Measurements from ENCODE around the gene GGCX.
A peak's percentile ranks its signal among the peaks of the same experiment; 100 is the strongest.

The GGCX gene

DNA sequence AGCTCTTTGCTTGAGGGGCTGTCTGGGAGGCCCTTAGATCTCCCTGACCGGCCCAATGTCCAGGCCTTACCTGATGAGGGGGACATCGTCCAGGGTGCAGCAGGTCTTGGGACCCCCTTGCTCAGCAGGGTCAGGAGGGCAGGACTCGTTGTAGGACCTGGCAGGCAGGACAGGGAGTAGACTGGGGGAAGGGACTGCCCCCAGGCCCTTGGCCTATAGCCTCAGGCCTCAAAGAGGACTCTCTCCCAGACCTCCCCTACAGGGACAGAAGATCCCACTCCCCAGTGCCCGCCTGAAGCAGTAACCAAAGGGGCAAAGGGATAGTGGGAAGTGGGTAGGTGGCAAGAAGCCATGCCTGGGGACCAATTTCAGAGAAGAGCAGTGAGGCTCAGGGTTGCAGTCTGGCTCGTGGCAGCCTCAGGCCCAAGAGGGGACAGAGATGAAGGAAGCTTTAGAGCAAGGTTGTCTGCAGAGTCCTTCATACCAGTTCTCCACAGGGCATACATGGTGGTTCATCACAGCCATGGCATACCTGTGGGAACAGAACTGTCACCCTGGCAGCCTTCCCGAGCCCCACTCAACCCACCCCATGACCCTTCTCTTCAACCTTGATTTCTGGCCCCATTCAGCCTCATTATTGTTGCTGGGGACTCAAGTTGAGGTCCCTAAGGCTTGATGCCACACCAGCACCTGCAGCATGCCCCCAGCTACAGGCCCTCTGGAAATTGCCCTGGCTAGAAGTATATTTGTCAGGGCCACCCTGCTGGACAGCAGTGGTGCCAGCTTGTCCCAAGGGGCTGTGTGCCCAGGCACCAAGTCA, 39.9 kb upstream of the GGCX start:
- peaks cover 37% of the 10 kb centered on the region for H3K4me1 ChIP-seq (ENCODE audit: control insufficient read depth, insufficient read depth, low read length, unreplicated experiment)
- no peak overlapping the region for H3K27ac ChIP-seq (ENCODE audit: low read depth, low read length)
- H3K36me3 ChIP-seq (ENCODE audit: insufficient read depth, low read length): no peaks in the 10 kb centered on the region
- H3K27me3 ChIP-seq (ENCODE audit: insufficient read depth, low read length): no peaks in the 10 kb centered on the region
- peak overlapping the region; percentile 87 for H3K4me3 ChIP-seq (ENCODE audit: low read depth, low read length)
- no peak overlapping the region for H2AFZ ChIP-seq (ENCODE audit: low read length, unreplicated experiment)
- H3K79me2 ChIP-seq (ENCODE audit: control insufficient read depth, insufficient read depth, low read length, unreplicated experiment): peaks cover 23% of the 10 kb centered on the region

DNA sequence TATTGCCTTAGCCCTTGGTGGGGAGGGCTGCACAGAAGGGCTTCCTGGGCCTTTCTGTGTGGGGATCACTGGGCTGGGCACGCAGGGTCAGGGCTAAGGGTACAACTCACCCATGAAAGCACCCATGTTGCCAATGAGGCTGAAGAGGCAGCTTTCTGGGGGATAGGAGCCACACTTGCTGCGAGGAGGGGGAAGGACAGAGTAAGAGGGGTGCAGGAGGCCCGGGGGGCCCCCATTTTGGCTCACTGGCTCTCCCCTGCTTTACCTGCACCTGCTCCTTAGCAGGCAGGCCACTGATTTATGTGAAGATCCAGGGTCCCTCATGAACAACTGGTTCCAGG, 38.9 kb upstream of the GGCX start:
- H2AFZ ChIP-seq (ENCODE audit: low read length, unreplicated experiment): no peak overlapping the region
- peaks cover 30% of the 10 kb centered on the region for H3K79me2 ChIP-seq (ENCODE audit: control insufficient read depth, insufficient read depth, low read length, unreplicated experiment)
- no peaks in the 10 kb centered on the region for H3K27me3 ChIP-seq (ENCODE audit: insufficient read depth, low read length)
- no peaks in the 10 kb centered on the region for H3K36me3 ChIP-seq (ENCODE audit: insufficient read depth, low read length)
- peaks cover 27% of the 10 kb centered on the region for H3K4me1 ChIP-seq (ENCODE audit: control insufficient read depth, insufficient read depth, low read length, unreplicated experiment)
- H3K4me3 ChIP-seq (ENCODE audit: low read depth, low read length): no peak overlapping the region
- no peak overlapping the region for H3K27ac ChIP-seq (ENCODE audit: low read depth, low read length)

DNA sequence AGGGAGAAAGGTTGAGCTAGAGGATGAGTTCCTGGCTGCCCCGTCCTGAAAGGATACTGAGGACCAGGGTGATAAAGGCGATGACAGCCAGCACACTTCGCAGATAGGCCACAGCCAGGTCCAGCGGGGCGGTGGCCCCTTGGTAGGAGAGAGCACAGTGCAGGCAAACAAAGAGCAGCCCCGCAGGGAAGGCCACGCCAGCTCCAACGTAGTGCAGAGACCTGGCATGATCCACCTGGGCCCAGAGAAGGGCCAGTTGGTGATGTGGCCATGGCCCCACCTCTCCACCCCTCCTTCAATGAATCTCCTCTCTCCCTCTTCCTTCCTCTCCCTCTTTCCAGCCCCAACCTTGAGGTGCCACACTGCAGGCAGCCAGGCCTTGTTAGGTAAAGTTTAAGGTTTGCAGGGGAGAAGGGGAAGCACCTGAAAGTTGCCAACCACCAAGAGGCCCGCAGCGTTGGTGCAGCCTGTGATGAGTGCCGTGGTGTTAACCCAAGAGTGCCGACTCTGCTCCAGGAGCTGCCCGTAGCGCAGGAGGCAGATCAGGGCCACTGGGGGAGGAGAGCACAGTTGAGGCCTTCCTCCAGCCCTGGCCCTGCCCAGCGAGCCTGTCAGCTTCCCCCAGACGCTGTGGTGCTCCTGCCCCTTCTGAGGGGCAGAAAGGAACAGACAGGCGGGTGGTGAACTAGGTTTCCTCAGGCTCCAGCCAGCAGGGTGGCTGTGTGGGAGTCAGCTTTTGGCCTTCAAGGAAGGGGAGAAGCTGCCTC, 38.4 kb upstream of the GGCX start:
- peaks cover 24% of the 10 kb centered on the region for H3K4me1 ChIP-seq (ENCODE audit: control insufficient read depth, insufficient read depth, low read length, unreplicated experiment)
- no peaks in the 10 kb centered on the region for H3K36me3 ChIP-seq (ENCODE audit: insufficient read depth, low read length)
- H3K4me3 ChIP-seq (ENCODE audit: low read depth, low read length): no peak overlapping the region

DNA sequence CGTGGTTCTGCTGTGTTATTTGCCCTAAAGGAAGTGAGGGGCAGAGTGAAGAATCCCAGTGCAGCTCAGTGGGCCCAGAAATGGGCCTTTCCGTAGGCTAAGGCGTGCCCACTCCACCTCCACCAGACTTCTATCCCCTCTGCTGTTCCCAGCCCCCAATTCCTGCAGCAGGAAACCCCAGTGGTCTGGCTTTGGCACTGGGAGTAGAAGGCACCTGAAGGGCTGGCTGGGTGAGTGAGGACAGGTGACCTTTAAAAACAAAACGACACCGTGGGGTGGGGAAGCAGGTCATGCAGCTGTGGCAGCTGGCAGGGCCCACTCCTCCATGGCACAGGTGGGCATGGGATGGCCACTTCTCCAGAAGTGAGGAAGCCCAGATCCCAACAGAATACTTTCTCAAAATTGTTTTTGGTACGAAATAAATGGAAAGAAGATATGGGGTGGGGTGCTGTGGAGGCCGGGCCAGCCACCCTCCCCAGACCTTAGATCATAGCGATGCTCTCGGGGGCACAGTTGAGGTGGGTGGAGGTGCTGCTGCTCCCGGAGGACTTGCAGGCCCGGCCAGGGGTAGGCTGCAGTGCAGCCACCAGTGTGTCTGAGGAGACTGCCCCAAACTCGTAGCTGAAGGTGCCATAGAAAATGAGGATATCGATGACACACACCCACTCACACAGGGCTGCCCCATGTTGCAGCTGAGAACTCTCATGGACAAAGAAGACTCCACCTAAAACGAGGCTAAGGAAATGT, 37.5 kb upstream of the GGCX start:
- Histone ChIP-seq H3K79me2 (ENCODE audit: control insufficient read depth, insufficient read depth, low read length, unreplicated experiment) (peaks cover 32% of the 10 kb centered on the region), H3K4me3 (ENCODE audit: low read depth, low read length) (no peak overlapping the region), H3K27ac (ENCODE audit: low read depth, low read length) (no peak overlapping the region), H3K27me3 (ENCODE audit: insufficient read depth, low read length) (no peaks in the 10 kb centered on the region), H3K4me1 (ENCODE audit: control insufficient read depth, insufficient read depth, low read length, unreplicated experiment) (peaks cover 24% of the 10 kb centered on the region), H2AFZ (ENCODE audit: low read length, unreplicated experiment) (no peak overlapping the region), H3K36me3 (ENCODE audit: insufficient read depth, low read length) (no peaks in the 10 kb centered on the region)

More for the DNA sequence above, 38.4 kb upstream of the GGCX start:
- Histone ChIP-seq H3K27ac (ENCODE audit: low read depth, low read length) (no peak overlapping the region), H3K79me2 (ENCODE audit: control insufficient read depth, insufficient read depth, low read length, unreplicated experiment) (peaks cover 32% of the 10 kb centered on the region), H2AFZ (ENCODE audit: low read length, unreplicated experiment) (no peak overlapping the region), H3K27me3 (ENCODE audit: insufficient read depth, low read length) (no peaks in the 10 kb centered on the region)

DNA sequence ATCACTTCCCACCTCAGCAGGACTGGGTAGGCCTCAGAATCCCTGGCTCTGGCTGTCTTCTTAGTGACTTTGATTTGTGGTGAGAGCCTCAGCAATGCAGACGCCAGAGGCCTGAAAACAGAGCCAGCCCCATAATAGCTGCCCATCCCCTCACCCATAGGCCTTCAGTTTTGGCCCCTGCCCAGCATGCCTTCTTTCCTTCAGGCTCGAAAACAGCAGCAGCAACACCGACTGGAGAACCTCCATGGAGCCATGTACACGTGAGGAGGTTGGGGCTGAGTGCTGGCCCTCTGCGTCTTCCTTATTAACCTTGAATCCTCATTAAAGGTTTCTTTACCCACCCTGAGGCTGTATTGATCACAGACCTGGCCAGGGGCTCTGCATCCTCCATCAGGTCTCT, 35.9 kb upstream of the GGCX start:
- Histone ChIP-seq H3K4me1 (ENCODE audit: control insufficient read depth, insufficient read depth, low read length, unreplicated experiment) (peaks cover 23% of the 10 kb centered on the region), H3K4me3 (ENCODE audit: low read depth, low read length) (peak overlapping the region; percentile 98; the same call in 1 of the 2 replicates), H3K27ac (ENCODE audit: low read depth, low read length) (no peak overlapping the region)

DNA sequence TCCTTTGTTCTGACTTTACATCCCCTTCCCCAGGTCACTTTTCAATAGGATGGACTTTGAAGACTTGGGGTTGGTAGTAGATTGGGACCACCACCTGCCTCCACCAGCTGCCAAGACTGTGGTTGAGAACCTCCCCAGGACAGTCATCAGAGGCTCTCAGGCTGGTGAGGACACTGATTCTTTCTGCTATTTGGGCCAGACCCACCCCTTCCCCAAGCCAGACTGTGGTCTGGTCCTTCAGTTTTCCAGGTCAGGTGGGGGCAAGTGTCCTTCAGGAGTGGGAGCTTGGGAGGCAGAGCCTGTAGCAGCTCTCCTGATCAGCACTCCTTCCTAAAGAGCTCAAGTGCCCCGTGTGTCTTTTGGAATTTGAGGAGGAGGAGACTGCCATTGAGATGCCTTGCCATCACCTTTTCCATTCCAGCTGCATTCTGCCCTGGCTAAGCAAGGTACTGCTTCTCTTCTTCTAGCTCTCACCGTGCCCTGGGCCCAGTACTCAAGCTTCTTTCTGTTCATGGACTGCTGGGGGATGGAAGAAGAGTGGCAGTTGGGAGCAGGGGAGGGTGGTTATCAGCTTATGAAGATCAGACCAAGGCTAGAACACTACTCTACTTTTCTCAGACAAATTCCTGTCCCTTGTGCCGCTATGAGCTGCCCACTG, 35.3 kb upstream of the GGCX start:
- H3K27ac ChIP-seq (ENCODE audit: low read depth, low read length): 0 out of 2 replicates have a peak overlapping the region, but pooled peaks have one; percentile 53
- H3K27me3 ChIP-seq (ENCODE audit: insufficient read depth, low read length): no peaks in the 10 kb centered on the region
- no peaks in the 10 kb centered on the region for H3K36me3 ChIP-seq (ENCODE audit: insufficient read depth, low read length)

More for the DNA sequence above, 35.9 kb upstream of the GGCX start:
- H3K27me3 ChIP-seq (ENCODE audit: insufficient read depth, low read length): no peaks in the 10 kb centered on the region
- no peak overlapping the region for H2AFZ ChIP-seq (ENCODE audit: low read length, unreplicated experiment)
- H3K36me3 ChIP-seq (ENCODE audit: insufficient read depth, low read length): no peaks in the 10 kb centered on the region
- peaks cover 31% of the 10 kb centered on the region for H3K79me2 ChIP-seq (ENCODE audit: control insufficient read depth, insufficient read depth, low read length, unreplicated experiment)

DNA sequence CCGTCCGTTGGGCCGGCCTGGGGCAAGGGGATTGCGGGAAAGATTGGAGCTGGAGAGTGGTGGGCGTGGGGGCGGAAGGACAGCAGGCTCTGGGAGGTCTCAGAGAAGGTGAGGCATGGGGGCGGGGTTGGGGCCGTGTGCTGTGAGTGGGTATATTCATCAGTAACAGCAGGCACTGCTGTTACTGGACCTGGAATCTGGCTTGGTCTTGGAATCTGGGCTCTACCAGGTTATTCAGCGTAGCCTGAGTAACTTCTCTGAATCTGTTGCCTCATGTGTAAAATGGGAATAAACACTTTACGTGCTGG, 34.7 kb upstream of the GGCX start:
- H2AFZ ChIP-seq (ENCODE audit: low read length, unreplicated experiment): peak overlapping the region; percentile 61
- no peaks in the 10 kb centered on the region for H3K36me3 ChIP-seq (ENCODE audit: insufficient read depth, low read length)
- peaks cover 32% of the 10 kb centered on the region for H3K79me2 ChIP-seq (ENCODE audit: control insufficient read depth, insufficient read depth, low read length, unreplicated experiment)
- H3K27ac ChIP-seq (ENCODE audit: low read depth, low read length): peak overlapping the region; percentile 53
- H3K4me1 ChIP-seq (ENCODE audit: control insufficient read depth, insufficient read depth, low read length, unreplicated experiment): peaks cover 22% of the 10 kb centered on the region
- H3K4me3 ChIP-seq (ENCODE audit: low read depth, low read length): peak overlapping the region; percentile 98
- H3K27me3 ChIP-seq (ENCODE audit: insufficient read depth, low read length): no peaks in the 10 kb centered on the region

More for the DNA sequence above, 35.3 kb upstream of the GGCX start:
- H3K79me2 ChIP-seq (ENCODE audit: control insufficient read depth, insufficient read depth, low read length, unreplicated experiment): peaks cover 33% of the 10 kb centered on the region
- H3K4me1 ChIP-seq (ENCODE audit: control insufficient read depth, insufficient read depth, low read length, unreplicated experiment): peaks cover 21% of the 10 kb centered on the region
- H2AFZ ChIP-seq (ENCODE audit: low read length, unreplicated experiment): no peak overlapping the region
- peak overlapping the region; percentile 98 for H3K4me3 ChIP-seq (ENCODE audit: low read depth, low read length)

DNA sequence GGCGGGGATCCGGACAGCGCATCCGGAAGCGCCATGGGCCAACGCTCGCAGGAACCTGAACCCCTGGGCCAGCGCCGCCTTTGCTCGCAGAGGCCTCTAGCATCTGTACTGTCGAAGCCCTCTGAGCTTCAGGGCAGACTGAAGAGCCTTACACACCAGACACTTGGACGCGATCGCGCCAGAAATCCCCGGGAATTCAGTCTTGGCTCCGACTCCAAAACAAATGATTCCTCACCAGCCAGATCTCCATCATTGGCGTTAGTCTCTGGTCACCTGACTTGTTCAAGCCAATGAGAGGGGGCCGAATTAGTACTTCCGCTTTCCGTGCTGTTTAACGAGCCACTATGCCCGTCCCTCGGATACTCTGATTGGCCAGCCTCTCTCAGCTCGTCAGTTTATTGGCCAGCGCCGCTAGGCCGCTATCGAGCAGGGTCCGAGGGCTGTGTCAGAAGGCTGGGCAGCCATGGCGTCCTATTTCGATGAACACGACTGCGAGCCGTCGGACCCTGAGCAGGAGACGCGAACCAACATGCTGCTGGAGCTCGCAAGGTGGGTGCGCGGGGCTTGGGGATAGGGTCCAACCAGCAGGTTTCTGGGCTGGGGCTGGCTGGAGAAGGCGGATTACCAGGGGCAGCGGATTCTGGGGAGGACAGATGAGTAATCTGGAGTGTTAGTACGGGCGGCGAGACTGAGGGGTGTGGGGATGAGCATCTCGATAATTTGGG, 34.2 kb upstream of the GGCX start, which contains the start of gene RNF181:
RNF181 (plus strand) TSS at position 445 of the 725 bp plus-strand sequence; CDS start at position 464, 19 bp downstream.
- Histone ChIP-seq H3K36me3 (ENCODE audit: insufficient read depth, low read length) (no peaks in the 10 kb centered on the region), H3K27me3 (ENCODE audit: insufficient read depth, low read length) (no peaks in the 10 kb centered on the region), H3K79me2 (ENCODE audit: control insufficient read depth, insufficient read depth, low read length, unreplicated experiment) (peaks cover 32% of the 10 kb centered on the region), H2AFZ (ENCODE audit: low read length, unreplicated experiment) (peak within 1 kb of the TSS; percentile 80), H3K4me1 (ENCODE audit: control insufficient read depth, insufficient read depth, low read length, unreplicated experiment) (peaks cover 27% of the 10 kb centered on the region), H3K27ac (ENCODE audit: low read depth, low read length) (peak within 1 kb of the TSS; percentile 81), H3K4me3 (ENCODE audit: low read depth, low read length) (peak within 1 kb of the TSS; percentile 98)

DNA sequence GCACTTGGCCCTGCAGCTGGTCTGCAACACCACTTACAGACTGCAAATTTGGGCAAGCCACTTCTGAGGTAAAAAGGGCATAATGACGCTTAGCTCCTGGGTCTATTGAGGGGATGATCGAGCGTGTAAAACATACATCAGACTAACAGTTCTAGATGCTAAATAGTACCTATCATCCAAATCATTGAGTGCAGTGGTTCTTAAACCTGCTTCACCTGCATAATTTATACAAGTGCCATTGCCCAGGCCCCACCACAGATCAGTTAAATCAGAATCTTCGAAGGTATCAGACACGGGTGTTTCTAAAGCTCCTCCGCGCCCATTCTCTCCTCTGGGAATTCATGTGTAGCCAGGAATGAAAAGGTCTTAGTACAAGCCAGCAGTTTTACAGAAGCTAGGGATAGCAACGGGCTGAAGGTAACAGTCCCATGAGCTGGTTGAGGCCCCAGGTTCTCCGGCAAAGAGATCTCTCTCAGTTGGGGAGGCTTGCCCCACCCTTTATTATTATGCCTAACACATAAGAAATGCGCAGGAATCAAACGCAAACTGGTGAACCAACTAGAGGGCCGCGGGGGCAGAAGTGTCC, 33.5 kb upstream of the GGCX start:
- H3K4me3 ChIP-seq (ENCODE audit: low read depth, low read length): peak overlapping the region; percentile 98
- peak overlapping the region; percentile 81 for H3K27ac ChIP-seq (ENCODE audit: low read depth, low read length)
- H3K79me2 ChIP-seq (ENCODE audit: control insufficient read depth, insufficient read depth, low read length, unreplicated experiment): peaks cover 32% of the 10 kb centered on the region
- peaks cover 33% of the 10 kb centered on the region for H3K4me1 ChIP-seq (ENCODE audit: control insufficient read depth, insufficient read depth, low read length, unreplicated experiment)
- no peaks in the 10 kb centered on the region for H3K27me3 ChIP-seq (ENCODE audit: insufficient read depth, low read length)
- peak overlapping the region; percentile 80 for H2AFZ ChIP-seq (ENCODE audit: low read length, unreplicated experiment)
- no peaks in the 10 kb centered on the region for H3K36me3 ChIP-seq (ENCODE audit: insufficient read depth, low read length)

All from ACC112 (cell line).